ENCODE results near the gene LSAMP.
A peak's percentile ranks its signal among the peaks of the same experiment; 100 is the strongest.
"Not testable (repeated sequence)": the region's sequence is repeated elsewhere in the genome, so short reads cannot be mapped to it uniquely, and the experiment has no call there.

LSAMP gene

GRCh38 chr3:116102037-116102436, 343.2 kb downstream of the LSAMP start:
- DNase-seq (ENCODE audit: low spot score), result no peak

GRCh38 chr3:116097226-116097625, 348.1 kb downstream of the LSAMP start:
- DNase-seq (ENCODE audit: low spot score), result no peak

- DNase-seq (ENCODE audit: low spot score), result no peak
Measured at GRCh38 chr3:116096631-116097030, 348.7 kb downstream of the LSAMP start.

- DNase-seq (ENCODE audit: low spot score), result no peak
Measured at GRCh38 chr3:116093374-116093773, 351.9 kb downstream of the LSAMP start.

- DNase-seq (ENCODE audit: low spot score), result no peak
Measured at GRCh38 chr3:116087426-116087825, 357.9 kb downstream of the LSAMP start.

GRCh38 chr3:116084999-116085791, 360.1 kb downstream of the LSAMP start:
- no peak for DNase-seq (ENCODE audit: low spot score)

- no peak for DNase-seq (ENCODE audit: low spot score)
Measured at GRCh38 chr3:116083683-116084082, 361.6 kb downstream of the LSAMP start.

- DNase-seq (ENCODE audit: low spot score), result no peak
Measured at GRCh38 chr3:116078561-116078960, 366.7 kb downstream of the LSAMP start.

GRCh38 chr3:116077557-116077956, 367.7 kb downstream of the LSAMP start:
- no peak for DNase-seq (ENCODE audit: low spot score)

GRCh38 chr3:116077059-116077458, 368.2 kb downstream of the LSAMP start:
- DNase-seq (ENCODE audit: low spot score), result no peak

GRCh38 chr3:116070516-116071278, 374.6 kb downstream of the LSAMP start:
- not testable (repeated sequence) for DNase-seq (ENCODE audit: low spot score)

GRCh38 chr3:116070061-116070460, 375.2 kb downstream of the LSAMP start:
- no peak for DNase-seq (ENCODE audit: low spot score)

- no peak for DNase-seq (ENCODE audit: low spot score)
Measured at GRCh38 chr3:116069024-116069423, 376.3 kb downstream of the LSAMP start.

- no peak for DNase-seq (ENCODE audit: low spot score)
Measured at GRCh38 chr3:116067326-116067725, 378.0 kb downstream of the LSAMP start.

- no peak for DNase-seq (ENCODE audit: low spot score)
Measured at GRCh38 chr3:116065501-116065900, 379.8 kb downstream of the LSAMP start.

- DNase-seq (ENCODE audit: low spot score), result no peak
Measured at GRCh38 chr3:116064646-116065045, 380.6 kb downstream of the LSAMP start.

GRCh38 chr3:116059421-116060096, 385.7 kb downstream of the LSAMP start:
- DNase-seq (ENCODE audit: low spot score), result peak; percentile 77

- DNase-seq (ENCODE audit: low spot score), result no peak
Measured at GRCh38 chr3:116058844-116059243, 386.4 kb downstream of the LSAMP start.

GRCh38 chr3:116057400-116058006, 387.8 kb downstream of the LSAMP start:
- DNase-seq (ENCODE audit: low spot score), result no peak

GRCh38 chr3:116056280-116056679, 389.0 kb downstream of the LSAMP start:
- DNase-seq (ENCODE audit: low spot score), result no peak

- DNase-seq (ENCODE audit: low spot score), result no peak
Measured at GRCh38 chr3:116053017-116053416, 392.3 kb downstream of the LSAMP start.

- DNase-seq (ENCODE audit: low spot score), result no peak
Measured at GRCh38 chr3:116052602-116053001, 392.7 kb downstream of the LSAMP start.
